Activated naive CD8-positive, alpha-beta T cell treated with anti-CD3 and anti-CD28 coated beads, Interleukin-2, amount 10 ng/mL, durations not matched to agents 7 days and 5 days (primary cell): ENCODE measurements around the gene ZBTB26. TPM values are rescaled to one million over a fixed set of nuclear protein-coding genes. Genes with fewer than 3 reads are reported as not detected.

Experiments used
- total RNA-seq, 2 experiments: library from RNA; stranded (reverse); gene quantifications; one replicate each; pipeline ENCODE4 v1.2.3, GENCODE V29; 2021

The ZBTB26 gene
- total RNA-seq, 2 experiments from 2014 or later = 8.3 to 11.2 TPM

Other genes starting within 250 kb of the ZBTB26 start
- not detected for gene OR1L4, start 207.5 kb downstream of the ZBTB26 start, total RNA-seq
- not detected for gene OR1L6, start 189.2 kb downstream of the ZBTB26 start, total RNA-seq
- gene OR5C1, start 142.6 kb downstream of the ZBTB26 start, total RNA-seq = not detected
- gene OR1K1, start 131.4 kb downstream of the ZBTB26 start, total RNA-seq = not detected
- 10 to 100 TPM; 24.3 to 26.6 TPM for gene PDCL, start 102.9 kb downstream of the ZBTB26 start, total RNA-seq
- 10 to 100 TPM; 52.6 to 55.0 TPM for gene RC3H2, start 26.2 kb downstream of the ZBTB26 start, total RNA-seq
- 10 to 100 TPM; 13.0 to 13.6 TPM for gene ZBTB6, start 18.2 kb downstream of the ZBTB26 start, total RNA-seq
- 10 to 100 TPM; 25.5 to 27.7 TPM for gene RABGAP1, start 9.5 kb upstream of the ZBTB26 start, total RNA-seq
- gene GPR21, start 102.2 kb upstream of the ZBTB26 start, total RNA-seq = 1 to 10 TPM in 1 of 2 experiments, under 1 TPM in 1; 0.40 to 1.2 TPM